PFSK-1 (cell line): ENCODE measurements around the gene ANK2.

Experiments used
- FOXP2 ChIP-seq: optimal IDR thresholded peaks from 2 replicates; pipeline ENCODE3; 2011; ENCODE audit warnings: borderline replicate concordance, control low read depth, inconsistent platforms; ENCODE audit not compliant: insufficient read depth; ENCODE audit errors: extremely low read length, extremely low read depth
- POLR2AphosphoS5 ChIP-seq: IDR thresholded peaks from 2 replicates; pipeline ENCODE4 v1.6.1; 2012; ENCODE audit warnings: low read depth, mild to moderate bottlenecking, control low read depth, low read length, moderate library complexity
- SIN3A ChIP-seq: IDR thresholded peaks from 2 replicates; pipeline ENCODE4 v1.6.1; 2012; ENCODE audit warnings: mild to moderate bottlenecking, low read length, moderate library complexity, borderline replicate concordance; ENCODE audit not compliant: insufficient read depth
- TAF1 ChIP-seq: IDR thresholded peaks from 2 replicates; pipeline ENCODE4 v1.6.1; 2012; ENCODE audit warnings: low read length, control low read depth, borderline replicate concordance; ENCODE audit not compliant: insufficient read depth
- TF ChIP-seq, protein P1 (sequence below), 2 experiments: IDR thresholded peaks; 2 replicates each; pipeline versions ENCODE4 v1.6.1 to v1.8.0; 2011 to 2012; ENCODE audit warnings: low read depth in 2 of 2, low read length in 2 of 2, control low read depth in 1 of 2, inconsistent platforms in 1 of 2, mild to moderate bottlenecking in 1 of 2, moderate library complexity in 1 of 2; ENCODE audit not compliant: insufficient read depth in 1 of 2

DNA sequence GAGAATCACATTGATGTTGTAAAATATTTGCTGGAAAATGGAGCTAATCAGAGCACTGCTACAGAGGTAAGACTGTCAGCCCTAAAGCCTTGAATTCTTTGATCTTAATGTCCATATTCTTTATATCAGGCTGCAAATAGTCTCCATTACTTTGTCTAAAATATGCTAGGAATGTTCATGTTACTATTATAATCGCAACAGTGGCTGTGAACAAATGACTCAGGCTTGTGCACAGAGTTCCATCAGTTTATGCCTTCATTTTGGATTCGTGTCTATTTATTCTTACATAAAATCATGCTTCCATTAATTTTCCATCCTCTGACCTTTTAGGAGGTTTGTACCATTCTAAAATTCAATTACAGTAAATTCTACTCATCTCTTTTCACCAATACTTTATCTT, 182.7 kb downstream of the ANK2 start:
- TF ChIP-seq TAF1 (no peak), SIN3A (no peak), POLR2AphosphoS5 (no peak), FOXP2 (no peak)
- TF ChIP-seq, protein P1, sequence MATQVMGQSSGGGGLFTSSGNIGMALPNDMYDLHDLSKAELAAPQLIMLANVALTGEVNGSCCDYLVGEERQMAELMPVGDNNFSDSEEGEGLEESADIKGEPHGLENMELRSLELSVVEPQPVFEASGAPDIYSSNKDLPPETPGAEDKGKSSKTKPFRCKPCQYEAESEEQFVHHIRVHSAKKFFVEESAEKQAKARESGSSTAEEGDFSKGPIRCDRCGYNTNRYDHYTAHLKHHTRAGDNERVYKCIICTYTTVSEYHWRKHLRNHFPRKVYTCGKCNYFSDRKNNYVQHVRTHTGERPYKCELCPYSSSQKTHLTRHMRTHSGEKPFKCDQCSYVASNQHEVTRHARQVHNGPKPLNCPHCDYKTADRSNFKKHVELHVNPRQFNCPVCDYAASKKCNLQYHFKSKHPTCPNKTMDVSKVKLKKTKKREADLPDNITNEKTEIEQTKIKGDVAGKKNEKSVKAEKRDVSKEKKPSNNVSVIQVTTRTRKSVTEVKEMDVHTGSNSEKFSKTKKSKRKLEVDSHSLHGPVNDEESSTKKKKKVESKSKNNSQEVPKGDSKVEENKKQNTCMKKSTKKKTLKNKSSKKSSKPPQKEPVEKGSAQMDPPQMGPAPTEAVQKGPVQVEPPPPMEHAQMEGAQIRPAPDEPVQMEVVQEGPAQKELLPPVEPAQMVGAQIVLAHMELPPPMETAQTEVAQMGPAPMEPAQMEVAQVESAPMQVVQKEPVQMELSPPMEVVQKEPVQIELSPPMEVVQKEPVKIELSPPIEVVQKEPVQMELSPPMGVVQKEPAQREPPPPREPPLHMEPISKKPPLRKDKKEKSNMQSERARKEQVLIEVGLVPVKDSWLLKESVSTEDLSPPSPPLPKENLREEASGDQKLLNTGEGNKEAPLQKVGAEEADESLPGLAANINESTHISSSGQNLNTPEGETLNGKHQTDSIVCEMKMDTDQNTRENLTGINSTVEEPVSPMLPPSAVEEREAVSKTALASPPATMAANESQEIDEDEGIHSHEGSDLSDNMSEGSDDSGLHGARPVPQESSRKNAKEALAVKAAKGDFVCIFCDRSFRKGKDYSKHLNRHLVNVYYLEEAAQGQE (IDR thresholded peaks at IDR 0.05; ENCODE audit: insufficient read depth in 1 of 2, low read depth in 2 of 2, low read length in 2 of 2): no peak
